WTC11 (cell line): Measurements from ENCODE around the gene MARS1. TPM values are rescaled to one million over a fixed set of nuclear protein-coding genes. Genes with fewer than 3 reads are reported as not detected.

Experiments used
- ATAC-seq: fragments of 200-7000 bp; cut with Tn5 transposase; 2 replicates; pipeline ENCODE4 v1.10.0; 2021; ENCODE audit warnings: mild to moderate bottlenecking, moderate library complexity
- CTCF ChIA-PET: fragments of 300-600 bp; sonication (Branson Sonifier 250); formaldehyde crosslinking; loops from one replicate; lab custom pipeline; 2021; ENCODE audit warnings: antibody characterized with exemption; lab: Charles Lee
- POLR2A ChIA-PET: fragments of 350-600 bp; sonication (Branson Sonifier 250); formaldehyde crosslinking; loops from one replicate; lab custom pipeline; 2021; ENCODE audit warnings: antibody characterized with exemption; lab: Charles Lee
- DNase-seq: peaks from one replicate; pipeline ENCODE4 v3.0.0; 2021; ENCODE audit warnings: low spot score
- H3K27ac Mint-ChIP-seq: 2 replicates; pipeline ENCODE4 v1.8.0; 2021; ENCODE audit warnings: mixed read lengths
- H3K27me3 Mint-ChIP-seq: 2 replicates; pipeline ENCODE4 v1.8.0; 2021; ENCODE audit warnings: low read depth, mild to moderate bottlenecking, moderate library complexity, mixed read lengths
- H3K36me3 Mint-ChIP-seq: 2 replicates; pipeline ENCODE4 v1.8.0; 2021; ENCODE audit warnings: mixed read lengths
- H3K4me1 Mint-ChIP-seq: 2 replicates; pipeline ENCODE4 v1.8.0; 2022; ENCODE audit warnings: mixed read lengths
- H3K4me3 Mint-ChIP-seq: 2 replicates; pipeline ENCODE4 v1.8.0; 2021; ENCODE audit warnings: mild to moderate bottlenecking, moderate library complexity, mixed read lengths
- H3K9me3 Mint-ChIP-seq: 2 replicates; pipeline ENCODE4 v1.8.0; 2021; ENCODE audit warnings: mixed read lengths
- ATF1 ChIP-seq: sonication (generic); formaldehyde crosslinking; IDR thresholded peaks from 2 replicates; pipeline ENCODE4 v1.8.1; 2023; ENCODE audit warnings: mild to moderate bottlenecking, moderate library complexity, missing genetic modification reagents
- CREB1 ChIP-seq: sonication (generic); formaldehyde crosslinking; IDR thresholded peaks from 2 replicates; pipeline ENCODE4 v1.8.0; 2023; ENCODE audit warnings: mild to moderate bottlenecking, missing genetic modification reagents
- E2F1 ChIP-seq: sonication (generic); formaldehyde crosslinking; IDR thresholded peaks from 2 replicates; pipeline ENCODE4 v1.8.0; 2022; ENCODE audit warnings: mild to moderate bottlenecking, missing genetic modification reagents
- E2F5 ChIP-seq: sonication (generic); formaldehyde crosslinking; IDR thresholded peaks from 2 replicates; pipeline ENCODE4 v1.8.1; 2022; ENCODE audit warnings: mild to moderate bottlenecking, moderate library complexity, missing genetic modification reagents
- FOXP1 ChIP-seq: sonication (generic); formaldehyde crosslinking; IDR thresholded peaks from 2 replicates; pipeline ENCODE4 v1.8.0; 2022; ENCODE audit warnings: missing genetic modification reagents, mild to moderate bottlenecking, moderate library complexity, borderline replicate concordance
- GTF2I ChIP-seq: fragments of 250-450 bp; sonication (Bioruptor Pico); conservative IDR thresholded peaks from 2 replicates; pipeline ENCODE4 v1.4.0; 2021; ENCODE audit warnings: mild to moderate bottlenecking
- HMGXB4 ChIP-seq: sonication (generic); formaldehyde crosslinking; IDR thresholded peaks from 2 replicates; pipeline ENCODE4 v1.8.1; 2023; ENCODE audit warnings: mild to moderate bottlenecking, moderate library complexity, missing genetic modification reagents
- IRF1 ChIP-seq: sonication (generic); formaldehyde crosslinking; IDR thresholded peaks from 2 replicates; pipeline ENCODE4 v1.8.0; 2023; ENCODE audit warnings: missing genetic modification reagents
- IRF2 ChIP-seq: sonication (generic); formaldehyde crosslinking; IDR thresholded peaks from 2 replicates; pipeline ENCODE4 v1.8.0; 2022; ENCODE audit warnings: low read depth, missing genetic modification reagents, borderline replicate concordance
- JAZF1 ChIP-seq: fragments of 250-450 bp; sonication (Bioruptor Pico); IDR thresholded peaks from 2 replicates; pipeline ENCODE4 v1.9.0; 2021; ENCODE audit warnings: moderate library complexity, mild to moderate bottlenecking, inconsistent platforms
- MLX ChIP-seq: sonication (generic); formaldehyde crosslinking; IDR thresholded peaks from 2 replicates; pipeline ENCODE4 v1.8.1; 2023; ENCODE audit warnings: mild to moderate bottlenecking, missing genetic modification reagents, moderate library complexity
- NR2C2 ChIP-seq: sonication (generic); formaldehyde crosslinking; IDR thresholded peaks from 2 replicates; pipeline ENCODE4 v1.8.0; 2022; ENCODE audit warnings: mild to moderate bottlenecking, missing genetic modification reagents
- NR3C1 ChIP-seq: sonication (generic); formaldehyde crosslinking; conservative IDR thresholded peaks from 2 replicates; pipeline ENCODE4 v1.8.1; 2023; ENCODE audit warnings: low read depth, mild to moderate bottlenecking, missing genetic modification reagents
- PREB ChIP-seq: sonication (generic); formaldehyde crosslinking; IDR thresholded peaks from 2 replicates; pipeline ENCODE4 v1.8.1; 2022; ENCODE audit warnings: mild to moderate bottlenecking, missing genetic modification reagents, moderate library complexity, borderline replicate concordance
- PRRX2 ChIP-seq: fragments of 250-450 bp; sonication (Bioruptor Pico); IDR thresholded peaks from 2 replicates; pipeline ENCODE4 v1.8.0; 2021; ENCODE audit warnings: mild to moderate bottlenecking
- RELA ChIP-seq: sonication (generic); formaldehyde crosslinking; IDR thresholded peaks from 2 replicates; pipeline ENCODE4 v1.8.1; 2022; ENCODE audit warnings: missing genetic modification reagents, mild to moderate bottlenecking, borderline replicate concordance
- RORB ChIP-seq: fragments of 250-450 bp; sonication (Bioruptor Pico); IDR thresholded peaks from 2 replicates; pipeline ENCODE4 v1.9.0; 2021; ENCODE audit warnings: mild to moderate bottlenecking
- SOX15 ChIP-seq: fragments of 250-450 bp; sonication (Bioruptor Pico); IDR thresholded peaks from 2 replicates; pipeline ENCODE4 v1.9.0; 2021; ENCODE audit warnings: mild to moderate bottlenecking
- TEAD1 ChIP-seq: sonication (generic); formaldehyde crosslinking; IDR thresholded peaks from 2 replicates; pipeline ENCODE4 v1.8.0; 2022; ENCODE audit warnings: mild to moderate bottlenecking, missing genetic modification reagents
- TEAD4 ChIP-seq: sonication (generic); formaldehyde crosslinking; IDR thresholded peaks from 2 replicates; pipeline ENCODE4 v1.8.0; 2022; ENCODE audit warnings: mild to moderate bottlenecking, missing genetic modification reagents
- TP53 ChIP-seq: sonication (generic); formaldehyde crosslinking; IDR thresholded peaks from 2 replicates; pipeline ENCODE4 v1.8.1; 2023; ENCODE audit warnings: mild to moderate bottlenecking, missing genetic modification reagents
- ZBTB21 ChIP-seq: sonication (generic); formaldehyde crosslinking; IDR thresholded peaks from 2 replicates; pipeline ENCODE4 v1.8.1; 2023; ENCODE audit warnings: mild to moderate bottlenecking, missing genetic modification reagents, borderline replicate concordance
- ZNF219 ChIP-seq: sonication (generic); formaldehyde crosslinking; IDR thresholded peaks from 2 replicates; pipeline ENCODE4 v1.8.0; 2023; ENCODE audit warnings: missing genetic modification reagents, mild to moderate bottlenecking, borderline replicate concordance
- ZNF416 ChIP-seq: fragments of 250-450 bp; sonication (Bioruptor Pico); IDR thresholded peaks from 2 replicates; pipeline ENCODE4 v1.9.0; 2021; ENCODE audit warnings: mild to moderate bottlenecking, inconsistent platforms
- ZNF512 ChIP-seq: sonication (generic); formaldehyde crosslinking; IDR thresholded peaks from 2 replicates; pipeline ENCODE4 v1.8.1; 2022; ENCODE audit warnings: missing genetic modification reagents, borderline replicate concordance
- total RNA-seq: library from RNA; stranded (reverse); gene quantifications from 3 replicates; pipeline ENCODE4 v1.2.3, GENCODE V29; 2021

Gene MARS1
- total RNA-seq, 1 experiment from 2014 or later, result 367 TPM

- peaks cover 22% of the 10 kb centered on the region for H3K27me3 Mint-ChIP-seq
- H3K9me3 Mint-ChIP-seq, result no peaks in the 10 kb centered on the region
- no peaks in the 10 kb centered on the region for H3K36me3 Mint-ChIP-seq
- peaks cover 36% of the 10 kb centered on the region for H3K4me1 Mint-ChIP-seq
- POLR2A ChIA-PET, result no interaction called here
- CTCF ChIA-PET, result interaction anchor here (1.1 to 1.6 kb wide), 3 partner anchors 31 to 205 kb away, joined by 3 to 5 read pairs (median 4); no protein-coding TSS in a partner anchor
- no peak overlapping the region for H3K4me3 Mint-ChIP-seq
- ATAC-seq (no peak), DNase-seq (no peak)
- no peak overlapping the region for H3K27ac Mint-ChIP-seq
- TF ChIP-seq IRF2 (CRISPR knock-in tag) (no peak), PRRX2 (no peak), CREB1 (no peak), ZBTB21 (no peak), ZNF416 (CRISPR knock-in tag) (no peak), FOXP1 (CRISPR knock-in tag) (no peak), ATF1 (CRISPR knock-in tag) (no peak), IRF1 (CRISPR knock-in tag) (no peak), TEAD1 (no peak), RELA (no peak), RORB (CRISPR knock-in tag) (no peak), GTF2I (CRISPR knock-in tag) (no peak), TP53 (CRISPR knock-in tag) (no peak), TEAD4 (CRISPR knock-in tag) (no peak)
These were observed 64.4 kb downstream of the MARS1 start for GRCh38 chr12:57552306-57552651.

- no peak overlapping the region for H3K27ac Mint-ChIP-seq
- POLR2A ChIA-PET, result no interaction called here
- ATAC-seq (no peak), DNase-seq (no peak)
- no peak overlapping the region for H3K4me3 Mint-ChIP-seq
- H3K27me3 Mint-ChIP-seq, result peaks cover 16% of the 10 kb centered on the region
- CTCF ChIA-PET, result interaction anchor here (1.1 to 1.3 kb wide), 2 partner anchors 31 to 204 kb away, joined by 3 read pairs; no protein-coding TSS in a partner anchor
- H3K4me1 Mint-ChIP-seq, result peaks cover 33% of the 10 kb centered on the region
- no peak for TF ChIP-seq NR3C1
- TF ChIP-seq JAZF1, result no peak
- TF ChIP-seq HMGXB4 (CRISPR knock-in tag), result no peak
- TF ChIP-seq ZNF219, result no peak
- TF ChIP-seq PREB (CRISPR knock-in tag), result no peak
- TF ChIP-seq ZBTB21, result no peak
- TF ChIP-seq NR2C2, result no peak
- H3K36me3 Mint-ChIP-seq, result no peaks in the 10 kb centered on the region
- no peaks in the 10 kb centered on the region for H3K9me3 Mint-ChIP-seq
These were observed 65.0 kb downstream of the MARS1 start for GRCh38 chr12:57552835-57553313.

GRCh38 chr12:57553343-57554202 lies 65.7 kb downstream of the MARS1 start:
- Mint-ChIP-seq H3K9me3 (no peaks in the 10 kb centered on the region), H3K36me3 (no peaks in the 10 kb centered on the region), H3K27me3 (peaks cover 10% of the 10 kb centered on the region), H3K4me1 (peaks cover 33% of the 10 kb centered on the region), H3K4me3 (no peak overlapping the region), H3K27ac (no peak overlapping the region)
- TF ChIP-seq TEAD1 (no peak), SOX15 (no peak), RORB (CRISPR knock-in tag) (no peak), E2F5 (no peak), MLX (CRISPR knock-in tag) (no peak), E2F1 (CRISPR knock-in tag) (no peak), ZNF512 (no peak)
- ATAC-seq (no peak), DNase-seq (no peak)
- ChIA-PET POLR2A (no interaction called here), CTCF (interaction anchor here (1.1 to 1.3 kb wide), 2 partner anchors 30 to 203 kb away, joined by 3 read pairs; no protein-coding TSS in a partner anchor)
